Naive thymus-derived CD4-positive, alpha-beta T cell (primary cell): ENCODE measurements around the gene GLI3. TPM values are rescaled to one million over a fixed set of nuclear protein-coding genes. Genes with fewer than 3 reads are reported as not detected.

ENCODE experiments used
- ATAC-seq: fragments of 150-1000 bp; cut with Tn5 transposase; 2 replicates; pipeline ENCODE4 v1.10.0; 2021; ENCODE audit warnings: mild to moderate bottlenecking, moderate library complexity
- CTCF ChIA-PET: fragments of 350-600 bp; sonication (Branson Sonifier 250); formaldehyde crosslinking; loops from one replicate; lab custom pipeline; 2021; ENCODE audit warnings: antibody characterized with exemption; lab: Charles Lee
- POLR2A ChIA-PET: fragments of 350-600 bp; sonication (Branson Sonifier 250); formaldehyde crosslinking; loops from one replicate; lab custom pipeline; 2021; ENCODE audit warnings: antibody characterized with exemption, inconsistent platforms; lab: Charles Lee
- DNase-seq, 9 donors: peaks; one replicate each; pipeline versions ENCODE4 v3.0.0 to v3.0.0-alpha.2; 2020 to 2022; ENCODE audit warnings: mixed read lengths in 1 of 9
- H3K27ac ChIP-seq: one replicate; pipeline ENCODE4 v1.7.0; 2013; ENCODE audit warnings: mild to moderate bottlenecking, low read depth, low read length, moderate library complexity
- H3K27me3 ChIP-seq, 2 donors: one replicate each; pipeline ENCODE4 v1.7.0; 2013; ENCODE audit warnings: low read length in 2 of 2, mild to moderate bottlenecking in 2 of 2, moderate library complexity in 2 of 2; ENCODE audit not compliant: control insufficient read depth in 2 of 2, insufficient read depth in 2 of 2
- H3K36me3 ChIP-seq, 3 experiments: 1 replicate in 2 of 3; 2 replicates in 1 of 3; pipeline ENCODE4 v1.7.0; 2013; ENCODE audit warnings: low read length in 3 of 3, mild to moderate bottlenecking in 3 of 3, moderate library complexity in 1 of 3; ENCODE audit not compliant: insufficient read depth in 3 of 3, control insufficient read depth in 2 of 3
- H3K4me1 ChIP-seq, 2 donors: one replicate each; pipeline ENCODE4 v1.7.0; 2013; ENCODE audit warnings: low read length in 2 of 2, mild to moderate bottlenecking in 2 of 2, moderate library complexity in 1 of 2; ENCODE audit not compliant: control insufficient read depth in 2 of 2, insufficient read depth in 2 of 2
- H3K4me3 ChIP-seq: 2 replicates; pipeline ENCODE4 v1.7.0; 2013; ENCODE audit warnings: mild to moderate bottlenecking, low read length
- H3K9me3 ChIP-seq, 3 experiments: 1 replicate in 2 of 3; 2 replicates in 1 of 3; pipeline ENCODE4 v1.7.0; 2013; ENCODE audit warnings: low read length in 3 of 3; ENCODE audit not compliant: control insufficient read depth in 2 of 3
- H3K27ac Mint-ChIP-seq, 9 donors: one replicate each; pipeline ENCODE4 v1.8.0; 2020 to 2022; ENCODE audit warnings: mixed read lengths in 9 of 9, mild to moderate bottlenecking in 8 of 9, moderate library complexity in 5 of 9, inconsistent platforms in 2 of 9
- H3K27me3 Mint-ChIP-seq, 5 donors: one replicate each; pipeline ENCODE4 v1.8.0; 2021 to 2022; ENCODE audit warnings: mixed read lengths in 5 of 5, mild to moderate bottlenecking in 1 of 5
- H3K36me3 Mint-ChIP-seq, 5 donors: one replicate each; pipeline ENCODE4 v1.8.0; 2020 to 2022; ENCODE audit warnings: mixed read lengths in 5 of 5, mild to moderate bottlenecking in 3 of 5, inconsistent platforms in 1 of 5
- H3K4me1 Mint-ChIP-seq, 7 donors: one replicate each; pipeline ENCODE4 v1.8.0; 2020 to 2022; ENCODE audit warnings: mixed read lengths in 7 of 7, mild to moderate bottlenecking in 3 of 7, inconsistent platforms in 1 of 7
- H3K4me3 Mint-ChIP-seq, 10 donors: one replicate each; pipeline ENCODE4 v1.8.0; 2020 to 2022; ENCODE audit warnings: mild to moderate bottlenecking in 10 of 10, mixed read lengths in 10 of 10, moderate library complexity in 6 of 10, inconsistent platforms in 2 of 10
- H3K9me3 Mint-ChIP-seq, 11 donors: one replicate each; pipeline ENCODE4 v1.8.0; 2020 to 2022; ENCODE audit warnings: mixed read lengths in 11 of 11, mild to moderate bottlenecking in 4 of 11, inconsistent platforms in 1 of 11, moderate library complexity in 1 of 11
- intact Hi-C, 2 donors: fragments of 100-400 bp; cut with micrococcal nuclease; formaldehyde crosslinking; loops; one replicate each; pipeline ENCODE4 v1.15.1; 2023
- polyA plus RNA-seq, 2 donors: library from polyadenylated mRNA; unstranded; fragments of 300-500 nt; fragmentation: Illumina TruSeq; gene quantifications; one replicate each; pipeline ENCODE4 v1.2.3, GENCODE V29; 2021
- total RNA-seq, 6 experiments: library from RNA in 5 of 6; stranded (reverse) in 5 of 6; gene quantifications; 1 replicate in 5 of 6; 2 replicates in 1 of 6; pipeline ENCODE4 v1.2.3 and lab custom pipeline; 2021 to 2026

Gene GLI3
- total and polyA plus RNA-seq, 7 experiments from 2014 or later: 0.32 to 0.95 (median 0.54) TPM; not detected in 4

DNA sequence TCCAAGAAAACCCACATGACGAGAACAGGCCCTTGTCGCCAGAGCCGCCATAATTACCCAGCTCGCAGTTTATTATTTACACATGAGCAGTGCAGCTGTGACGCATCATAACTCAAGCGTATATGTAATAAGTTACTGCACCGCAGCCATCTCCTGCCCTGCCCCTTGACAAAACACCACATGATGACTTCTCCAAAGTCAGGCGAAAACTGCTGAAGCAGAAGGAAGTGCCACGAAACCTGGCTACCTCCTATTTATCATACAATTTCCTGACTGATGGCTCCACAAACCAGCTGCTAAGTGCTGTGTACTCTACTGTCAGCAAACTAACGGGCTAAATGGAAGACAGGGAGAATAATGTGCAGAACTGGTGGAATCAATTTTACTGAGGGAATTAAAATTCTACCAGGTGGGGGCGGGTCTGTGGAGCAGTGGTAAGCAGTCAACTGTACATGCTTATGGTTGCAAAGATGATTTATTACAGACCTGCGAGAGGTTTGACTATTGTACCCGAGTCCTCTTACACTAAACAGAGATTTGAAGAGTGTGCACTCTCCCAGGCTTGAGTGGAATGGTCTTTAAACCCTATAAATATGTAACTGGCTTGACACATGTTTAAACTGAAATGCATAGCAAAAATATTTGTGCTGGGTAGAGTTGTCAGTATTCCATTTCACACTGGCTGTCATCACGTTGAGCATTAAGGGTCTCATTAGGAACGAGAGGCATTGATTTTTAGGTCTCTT is 156.0 kb downstream of the GLI3 start:
- H3K4me3 ChIP-seq: no peak overlapping the region
- no peak overlapping the region for H3K27ac ChIP-seq
- no peak for DNase-seq
- no peaks in the 10 kb centered on the region for H3K9me3 ChIP-seq
- no peaks in the 10 kb centered on the region for H3K4me1 Mint-ChIP-seq
- H3K36me3 ChIP-seq: no peaks in the 10 kb centered on the region
- peak; percentile 61 for ATAC-seq
- POLR2A ChIA-PET: no interaction called here
- intact Hi-C loops: no loop called here
- no peaks in the 10 kb centered on the region for H3K4me1 ChIP-seq
- peaks cover 0 to 14% (median 5%) of the 10 kb centered on the region in 5 donors for H3K27me3 Mint-ChIP-seq
- CTCF ChIA-PET: no interaction called here
- no peaks in the 10 kb centered on the region for H3K27me3 ChIP-seq
- H3K4me3 Mint-ChIP-seq: no peak overlapping the region
- no peak overlapping the region for H3K27ac Mint-ChIP-seq
- H3K9me3 Mint-ChIP-seq: peaks cover 0 to 9% (median 0%) of the 10 kb centered on the region in 11 donors
- no peaks in the 10 kb centered on the region for H3K36me3 Mint-ChIP-seq

DNA sequence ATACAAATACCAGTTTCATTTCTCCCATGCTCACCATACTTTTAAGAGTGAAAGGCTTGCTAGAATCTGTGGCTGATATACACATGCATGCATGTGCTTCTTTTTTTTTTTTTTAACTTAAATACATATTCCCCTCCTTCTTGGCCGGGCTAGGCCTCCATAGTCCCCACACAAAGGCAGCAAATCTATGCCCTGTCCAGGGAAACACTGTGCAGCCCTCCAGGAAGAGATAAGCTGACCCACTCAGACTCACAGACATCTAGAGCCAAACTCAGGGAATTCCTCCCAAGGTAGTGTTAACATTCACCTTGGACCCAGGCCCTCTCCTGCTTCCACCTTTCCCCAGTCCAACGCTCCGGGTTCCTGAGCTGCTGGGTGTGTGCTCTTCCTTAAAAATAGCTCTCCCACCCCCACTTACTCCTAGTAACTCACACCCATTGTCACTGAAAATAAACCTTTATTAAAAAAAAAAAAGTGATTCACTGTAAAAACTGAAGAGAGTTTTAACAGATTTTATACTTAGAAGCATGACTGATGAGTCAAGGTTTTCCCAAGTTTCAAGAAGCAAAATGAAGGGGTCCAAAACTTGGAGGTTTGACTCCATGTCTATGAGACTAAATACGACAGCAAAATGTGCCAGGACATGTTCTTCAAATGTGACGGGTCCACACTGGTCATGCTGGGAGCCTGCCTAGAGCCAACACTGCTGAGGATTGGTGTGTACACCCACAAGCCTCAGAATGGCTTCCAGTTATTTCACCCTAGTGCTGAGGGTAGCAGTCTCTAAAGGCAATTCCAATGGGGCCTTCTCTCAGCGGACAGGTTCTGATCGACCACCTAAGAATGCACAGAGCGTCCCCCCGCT is 159.5 kb downstream of the GLI3 start:
- no peak for ATAC-seq
- Histone ChIP-seq H3K27me3 (no peaks in the 10 kb centered on the region), H3K27ac (no peak overlapping the region), H3K4me3 (no peak overlapping the region), H3K4me1 (no peaks in the 10 kb centered on the region), H3K36me3 (no peaks in the 10 kb centered on the region), H3K9me3 (no peaks in the 10 kb centered on the region)
- no peaks in the 10 kb centered on the region for H3K36me3 Mint-ChIP-seq
- H3K4me3 Mint-ChIP-seq: no peak overlapping the region
- intact Hi-C loops: no loop called here
- no peak overlapping the region for H3K27ac Mint-ChIP-seq
- CTCF ChIA-PET: no interaction called here
- peaks cover 0 to 14% (median 6%) of the 10 kb centered on the region in 5 donors for H3K27me3 Mint-ChIP-seq
- POLR2A ChIA-PET: no interaction called here
- no peak for DNase-seq
- H3K4me1 Mint-ChIP-seq: no peaks in the 10 kb centered on the region
- H3K9me3 Mint-ChIP-seq: peaks cover 0 to 9% (median 0%) of the 10 kb centered on the region in 11 donors

DNA sequence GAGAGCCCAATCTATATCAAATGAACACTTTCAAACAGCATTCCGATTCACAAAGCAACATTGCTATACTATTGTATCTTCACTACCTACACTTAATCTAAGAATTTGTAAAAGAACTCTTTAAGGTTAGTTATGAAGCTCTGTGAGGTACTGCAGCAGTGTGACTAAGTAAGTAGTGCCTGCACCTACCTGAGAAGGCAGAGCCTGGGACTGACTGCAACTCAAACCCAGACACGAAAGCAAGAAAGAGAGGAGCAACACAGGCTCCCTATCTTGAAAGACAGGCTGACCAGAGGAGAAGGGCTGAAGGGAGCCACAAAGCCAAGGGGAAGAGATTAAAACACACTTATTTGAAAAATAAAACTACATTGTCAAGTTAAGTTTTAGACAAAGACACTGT is 160.1 kb downstream of the GLI3 start:
- DNase-seq (no peak), ATAC-seq (no peak)
- Histone ChIP-seq H3K27ac (no peak overlapping the region), H3K36me3 (no peaks in the 10 kb centered on the region), H3K27me3 (no peaks in the 10 kb centered on the region), H3K9me3 (no peaks in the 10 kb centered on the region), H3K4me1 (no peaks in the 10 kb centered on the region), H3K4me3 (no peak overlapping the region)
- ChIA-PET POLR2A (no interaction called here), CTCF (no interaction called here)
- Mint-ChIP-seq H3K9me3 (peaks cover 0 to 9% (median 0%) of the 10 kb centered on the region in 11 donors), H3K4me3 (no peak overlapping the region), H3K36me3 (no peaks in the 10 kb centered on the region), H3K4me1 (no peaks in the 10 kb centered on the region), H3K27me3 (peaks cover 0 to 10% (median 5%) of the 10 kb centered on the region in 5 donors), H3K27ac (no peak overlapping the region)
- intact Hi-C loops: no loop called here

DNA sequence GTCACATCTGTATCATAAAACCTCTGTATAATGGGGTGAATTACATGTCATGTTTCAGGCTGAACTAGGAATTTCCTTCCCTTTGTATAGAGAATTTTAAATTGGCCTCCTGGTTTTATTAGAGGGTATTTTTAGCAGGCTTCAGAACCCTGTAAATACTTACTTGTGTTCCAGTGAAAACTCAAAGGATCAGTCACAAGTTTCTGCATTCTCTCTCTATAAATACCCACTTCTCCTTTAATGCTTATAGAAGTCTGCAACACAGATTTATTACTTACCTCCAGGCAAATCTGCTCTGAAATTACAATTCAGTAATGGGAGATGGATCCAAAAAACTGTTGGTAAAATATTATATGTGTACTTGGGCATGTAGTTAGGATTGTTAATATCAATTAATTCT is 161.6 kb downstream of the GLI3 start:
- no peaks in the 10 kb centered on the region for H3K36me3 Mint-ChIP-seq
- H3K4me3 Mint-ChIP-seq: no peak overlapping the region
- intact Hi-C loops: no loop called here
- ATAC-seq (no peak), DNase-seq (no peak)
- no peak overlapping the region for H3K27ac Mint-ChIP-seq
- no peak overlapping the region for H3K4me3 ChIP-seq
- no peaks in the 10 kb centered on the region for H3K4me1 ChIP-seq
- CTCF ChIA-PET: no interaction called here
- peaks cover 0 to 17% (median 3%) of the 10 kb centered on the region in 5 donors for H3K27me3 Mint-ChIP-seq
- H3K27me3 ChIP-seq: no peaks in the 10 kb centered on the region
- H3K9me3 Mint-ChIP-seq: peaks cover 0 to 9% (median 0%) of the 10 kb centered on the region in 11 donors
- H3K27ac ChIP-seq: no peak overlapping the region
- H3K9me3 ChIP-seq: no peaks in the 10 kb centered on the region
- POLR2A ChIA-PET: no interaction called here
- H3K4me1 Mint-ChIP-seq: no peaks in the 10 kb centered on the region
- no peaks in the 10 kb centered on the region for H3K36me3 ChIP-seq

DNA sequence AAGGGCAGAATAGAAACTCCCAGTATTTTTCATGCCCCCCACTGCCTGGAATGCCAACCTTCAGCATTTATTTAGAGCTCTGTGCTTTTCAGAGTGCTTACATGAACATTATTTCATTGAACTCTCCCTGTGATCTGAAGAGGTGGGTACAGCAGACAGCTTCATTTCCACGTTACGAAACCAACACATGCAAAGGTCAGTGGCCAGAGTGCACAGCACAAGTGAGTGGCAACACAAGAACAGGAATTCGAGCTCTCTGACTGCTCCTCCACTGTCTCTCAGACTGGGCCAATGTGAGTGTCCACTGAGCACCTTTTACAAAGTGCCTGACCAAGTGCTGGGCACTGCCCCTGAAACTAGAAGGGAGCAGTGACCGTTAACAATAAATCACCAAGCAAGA is 162.9 kb downstream of the GLI3 start:
- Mint-ChIP-seq H3K4me3 (no peak overlapping the region), H3K9me3 (peaks cover 0 to 3% (median 0%) of the 10 kb centered on the region in 11 donors), H3K4me1 (no peaks in the 10 kb centered on the region), H3K36me3 (no peaks in the 10 kb centered on the region), H3K27ac (no peak overlapping the region), H3K27me3 (peaks cover 0 to 26% (median 0%) of the 10 kb centered on the region in 5 donors)
- ATAC-seq: no peak
- intact Hi-C loops: no loop called here
- Histone ChIP-seq H3K27me3 (no peaks in the 10 kb centered on the region), H3K4me1 (no peaks in the 10 kb centered on the region), H3K9me3 (no peaks in the 10 kb centered on the region), H3K36me3 (no peaks in the 10 kb centered on the region), H3K27ac (no peak overlapping the region), H3K4me3 (no peak overlapping the region)
- CTCF ChIA-PET: no interaction called here
- POLR2A ChIA-PET: no interaction called here
- DNase-seq: no peak

DNA sequence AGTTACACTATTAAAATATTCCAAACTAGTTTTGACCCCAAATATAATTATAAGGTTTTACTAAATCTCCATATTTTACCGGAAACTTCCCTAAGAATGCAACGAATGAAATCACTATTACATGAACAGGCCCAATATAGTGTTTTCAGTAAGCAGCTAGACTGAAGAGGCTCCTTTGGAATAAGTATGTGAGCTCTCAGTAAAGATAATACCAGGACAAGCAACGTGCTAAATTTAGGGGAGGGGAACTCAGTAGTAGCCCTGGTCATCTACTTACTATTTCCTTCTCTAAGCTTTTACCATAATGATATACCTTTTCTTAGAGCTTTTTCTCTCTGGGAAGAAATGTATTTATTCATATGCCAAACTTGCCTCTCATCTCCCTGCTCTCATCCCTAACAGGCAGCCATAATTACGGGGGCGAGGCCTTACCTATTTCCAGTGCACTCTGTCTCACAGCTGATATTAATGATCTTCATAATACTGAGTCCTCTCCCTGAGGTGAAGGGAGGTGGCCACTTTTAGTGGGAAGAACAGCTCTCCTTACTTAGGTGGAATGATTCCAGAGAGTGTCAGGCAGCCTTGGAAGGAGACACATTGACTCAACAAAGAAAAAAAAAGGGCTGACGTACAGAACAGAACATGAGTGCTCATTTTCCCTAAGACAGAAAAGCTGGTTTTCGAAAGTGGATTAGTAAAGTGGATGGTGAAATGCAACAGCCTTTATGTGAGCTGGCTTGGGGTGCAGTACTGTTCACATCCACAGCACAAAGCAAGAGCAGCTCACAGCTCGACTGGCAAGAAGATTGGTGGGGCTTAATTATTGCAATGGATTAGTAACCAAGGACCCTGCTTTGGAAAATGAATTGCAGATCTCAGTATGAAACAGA is 165.4 kb downstream of the GLI3 start:
- Histone ChIP-seq H3K27me3 (no peaks in the 10 kb centered on the region), H3K36me3 (no peaks in the 10 kb centered on the region), H3K27ac (no peak overlapping the region), H3K9me3 (no peaks in the 10 kb centered on the region), H3K4me3 (no peak overlapping the region), H3K4me1 (no peaks in the 10 kb centered on the region)
- H3K4me1 Mint-ChIP-seq: no peaks in the 10 kb centered on the region
- no peak overlapping the region for H3K4me3 Mint-ChIP-seq
- CTCF ChIA-PET: no interaction called here
- POLR2A ChIA-PET: no interaction called here
- H3K27ac Mint-ChIP-seq: no peak overlapping the region
- peaks cover 0 to 26% (median 0%) of the 10 kb centered on the region in 5 donors for H3K27me3 Mint-ChIP-seq
- intact Hi-C loops: no loop called here
- no peak for ATAC-seq
- no peaks in the 10 kb centered on the region for H3K36me3 Mint-ChIP-seq
- DNase-seq: no peak
- no peaks in the 10 kb centered on the region for H3K9me3 Mint-ChIP-seq
